Breast epithelium (tissue), 3 donors: ENCODE measurements around the gene DSCAML1.

Experiments
- CTCF ChIP-seq, 3 donors: fragments of 450-650 bp; IDR thresholded peaks; one replicate each; pipeline ENCODE4 v1.5.1; 2016 to 2017; ENCODE audit warnings: antibody characterized with exemption in 3 of 3, mild to moderate bottlenecking in 3 of 3, moderate library complexity in 3 of 3
- POLR2A ChIP-seq: fragments of 450-650 bp; IDR thresholded peaks from one replicate; pipeline ENCODE4 v1.6.1; 2016; ENCODE audit warnings: antibody characterized with exemption, mild to moderate bottlenecking, moderate library complexity
- POLR2AphosphoS5 ChIP-seq, 3 donors: sonication (generic); formaldehyde crosslinking; IDR thresholded peaks; one replicate each; pipeline ENCODE4 v1.6.1; 2017; ENCODE audit warnings: antibody characterized with exemption in 3 of 3

- TF ChIP-seq CTCF (IDR thresholded peaks at IDR 0.05) = no peak
- TF ChIP-seq POLR2A = no peak
- no peak for TF ChIP-seq POLR2AphosphoS5 (IDR thresholded peaks at IDR 0.05)
Observed at GRCh38 chr11:117486059-117486458, 311.0 kb downstream of the DSCAML1 start.
